C4-2B (cell line): Measurements from ENCODE around the gene ZFYVE28.

Source experiments
- CTCF ChIP-seq: fragments of 450-650 bp; conservative IDR thresholded peaks from 2 replicates; pipeline ENCODE4 v1.5.1; 2017; ENCODE audit warnings: mild to moderate bottlenecking
- ZFX ChIP-seq: fragments of 450-650 bp; IDR thresholded peaks from 2 replicates; pipeline ENCODE4 v1.6.1; 2017

- TF ChIP-seq CTCF (no peak), ZFX (no peak)
These were observed 6.5 kb downstream of the ZFYVE28 start for GRCh38 chr4:2411786-2412510.
